Calu3 (cell line): ENCODE results near the gene REXO1. TPM values are rescaled to one million over a fixed set of nuclear protein-coding genes. Genes with fewer than 3 reads are reported as not detected.
A peak's percentile ranks its signal among the peaks of the same experiment; 100 is the strongest.

Experiments used
- BruUV-seq: library from RNA; stranded (reverse); fragments of 400-500 nt; replicated peaks from 2 replicates; lab custom pipeline; 2021; lab: Mats Ljungman, UMichigan
- CTCF ChIA-PET: fragments of 300-600 bp; sonication (Branson Sonifier 250); formaldehyde crosslinking; loops from one replicate; lab custom pipeline; 2022; ENCODE audit warnings: antibody characterized with exemption; lab: Charles Lee
- DNase-seq: peaks from one replicate; pipeline ENCODE4 v3.0.0; 2022
- H3K27ac Mint-ChIP-seq: one replicate; pipeline ENCODE4 v1.8.0; 2022; ENCODE audit warnings: mixed read lengths; ENCODE audit not compliant: unreplicated experiment
- H3K27me3 Mint-ChIP-seq: one replicate; pipeline ENCODE4 v1.8.0; 2022; ENCODE audit warnings: mixed read lengths; ENCODE audit not compliant: unreplicated experiment
- H3K36me3 Mint-ChIP-seq: one replicate; pipeline ENCODE4 v1.8.0; 2022; ENCODE audit warnings: mild to moderate bottlenecking, moderate library complexity, mixed read lengths; ENCODE audit not compliant: insufficient read depth, unreplicated experiment
- H3K4me1 Mint-ChIP-seq: one replicate; pipeline ENCODE4 v1.8.0; 2022; ENCODE audit warnings: mild to moderate bottlenecking, low read depth, mixed read lengths; ENCODE audit not compliant: unreplicated experiment
- H3K4me3 Mint-ChIP-seq: one replicate; pipeline ENCODE4 v1.8.0; 2022; ENCODE audit warnings: mild to moderate bottlenecking, low read depth, moderate library complexity, mixed read lengths; ENCODE audit not compliant: unreplicated experiment
- H3K9me3 Mint-ChIP-seq: one replicate; pipeline ENCODE4 v1.8.0; 2022; ENCODE audit warnings: low read depth, mixed read lengths; ENCODE audit not compliant: unreplicated experiment
- intact Hi-C: fragments of 100-400 bp; cut with micrococcal nuclease; formaldehyde crosslinking; loops from one replicate; pipeline ENCODE4 v1.10.0; 2022; ENCODE audit not compliant: unreplicated experiment
- total RNA-seq: library from RNA; stranded (reverse); gene quantifications from 2 replicates; pipeline ENCODE4 v1.2.3, GENCODE V29; 2022
- TF ChIP-seq, protein P1 (sequence below): fragments of 200-600 bp; IDR thresholded peaks from one replicate; pipeline ENCODE4 v1.8.0; 2022; ENCODE audit warnings: antibody characterized with exemption; ENCODE audit not compliant: unreplicated experiment

REXO1 gene
- total RNA-seq, 1 experiment from 2014 or later, result 34.1 TPM

DNA sequence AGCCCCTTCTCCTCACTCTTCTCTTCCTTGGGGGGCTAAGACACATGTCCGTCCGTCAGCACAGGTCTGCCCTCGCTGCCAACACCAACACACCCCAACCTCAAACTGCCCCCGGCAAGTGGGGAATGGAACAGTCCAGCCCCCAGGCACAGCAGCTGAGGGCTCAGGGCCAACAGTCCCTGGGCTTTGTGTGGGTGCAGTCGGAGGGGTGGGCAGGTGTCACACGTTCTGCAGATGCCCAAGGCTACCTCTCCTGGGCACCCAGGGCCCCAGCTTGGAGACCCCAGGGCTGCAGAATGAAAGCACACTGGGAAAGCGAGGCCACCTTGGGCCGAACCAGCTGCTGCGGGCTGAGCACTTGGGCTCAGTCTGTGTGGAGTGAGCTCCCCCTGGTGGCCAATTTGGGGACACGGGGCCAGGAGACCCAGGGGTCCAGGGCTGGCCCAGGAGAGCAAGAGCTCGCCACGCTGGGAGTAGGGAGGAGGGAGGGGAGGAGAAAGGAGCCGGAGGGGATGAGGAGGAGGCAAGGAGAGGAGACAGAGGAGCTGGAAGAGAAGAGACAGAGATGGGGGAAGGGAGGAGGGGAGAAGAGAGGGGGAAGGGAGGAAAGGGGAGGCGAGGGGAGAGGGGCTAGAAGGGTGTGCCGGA is 22.2 kb downstream of the REXO1 start:
- Mint-ChIP-seq H3K36me3 (peaks cover 29% of the 10 kb centered on the region), H3K4me3 (no peak overlapping the region)

DNA sequence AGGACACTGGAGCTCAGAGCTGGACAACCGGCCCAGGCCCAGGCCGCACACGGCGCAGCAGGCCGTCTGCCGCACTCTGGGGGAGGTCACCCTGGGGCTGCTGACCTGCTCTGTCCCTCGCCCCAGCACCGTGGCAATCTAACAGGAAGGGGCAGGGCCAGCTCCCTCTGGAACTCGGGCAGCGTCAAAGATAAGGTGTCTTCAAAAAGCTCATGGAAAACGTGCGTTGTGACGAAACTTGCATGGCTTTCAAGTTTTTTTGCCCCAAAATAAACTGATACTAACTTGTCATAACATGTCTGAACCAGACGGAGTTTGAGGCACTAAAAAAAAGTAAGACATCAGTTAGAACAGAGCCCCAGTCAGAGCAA is 24.0 kb downstream of the REXO1 start:
- BruUV-seq, result TSS peak; percentile 26
- Mint-ChIP-seq H3K27ac (no peak overlapping the region), H3K36me3 (peaks cover 38% of the 10 kb centered on the region), H3K27me3 (no peaks in the 10 kb centered on the region), H3K4me3 (no peak overlapping the region), H3K9me3 (no peaks in the 10 kb centered on the region), H3K4me1 (no peaks in the 10 kb centered on the region)
- TF ChIP-seq, protein P1, sequence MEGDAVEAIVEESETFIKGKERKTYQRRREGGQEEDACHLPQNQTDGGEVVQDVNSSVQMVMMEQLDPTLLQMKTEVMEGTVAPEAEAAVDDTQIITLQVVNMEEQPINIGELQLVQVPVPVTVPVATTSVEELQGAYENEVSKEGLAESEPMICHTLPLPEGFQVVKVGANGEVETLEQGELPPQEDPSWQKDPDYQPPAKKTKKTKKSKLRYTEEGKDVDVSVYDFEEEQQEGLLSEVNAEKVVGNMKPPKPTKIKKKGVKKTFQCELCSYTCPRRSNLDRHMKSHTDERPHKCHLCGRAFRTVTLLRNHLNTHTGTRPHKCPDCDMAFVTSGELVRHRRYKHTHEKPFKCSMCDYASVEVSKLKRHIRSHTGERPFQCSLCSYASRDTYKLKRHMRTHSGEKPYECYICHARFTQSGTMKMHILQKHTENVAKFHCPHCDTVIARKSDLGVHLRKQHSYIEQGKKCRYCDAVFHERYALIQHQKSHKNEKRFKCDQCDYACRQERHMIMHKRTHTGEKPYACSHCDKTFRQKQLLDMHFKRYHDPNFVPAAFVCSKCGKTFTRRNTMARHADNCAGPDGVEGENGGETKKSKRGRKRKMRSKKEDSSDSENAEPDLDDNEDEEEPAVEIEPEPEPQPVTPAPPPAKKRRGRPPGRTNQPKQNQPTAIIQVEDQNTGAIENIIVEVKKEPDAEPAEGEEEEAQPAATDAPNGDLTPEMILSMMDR, result no peak
- CTCF ChIA-PET, result no interaction called here
- intact Hi-C loops, result no loop called here
- no peak for DNase-seq

More for the DNA sequence above, 22.2 kb downstream of the REXO1 start:
- no TSS peak for BruUV-seq
- DNase-seq, result peak; percentile 75
- CTCF ChIA-PET, result interaction anchor here (0.6 to 1.4 kb wide), 12 partner anchors 12 to 337 kb away, joined by 3 to 11 read pairs (median 4); partner anchors contain the start of gene MBD3
- no peaks in the 10 kb centered on the region for H3K27me3 Mint-ChIP-seq
- intact Hi-C loops, result no loop called here
- TF ChIP-seq, protein P1, result peak; percentile 57
- H3K4me1 Mint-ChIP-seq, result no peaks in the 10 kb centered on the region
- H3K27ac Mint-ChIP-seq, result no peak overlapping the region
- no peaks in the 10 kb centered on the region for H3K9me3 Mint-ChIP-seq

DNA sequence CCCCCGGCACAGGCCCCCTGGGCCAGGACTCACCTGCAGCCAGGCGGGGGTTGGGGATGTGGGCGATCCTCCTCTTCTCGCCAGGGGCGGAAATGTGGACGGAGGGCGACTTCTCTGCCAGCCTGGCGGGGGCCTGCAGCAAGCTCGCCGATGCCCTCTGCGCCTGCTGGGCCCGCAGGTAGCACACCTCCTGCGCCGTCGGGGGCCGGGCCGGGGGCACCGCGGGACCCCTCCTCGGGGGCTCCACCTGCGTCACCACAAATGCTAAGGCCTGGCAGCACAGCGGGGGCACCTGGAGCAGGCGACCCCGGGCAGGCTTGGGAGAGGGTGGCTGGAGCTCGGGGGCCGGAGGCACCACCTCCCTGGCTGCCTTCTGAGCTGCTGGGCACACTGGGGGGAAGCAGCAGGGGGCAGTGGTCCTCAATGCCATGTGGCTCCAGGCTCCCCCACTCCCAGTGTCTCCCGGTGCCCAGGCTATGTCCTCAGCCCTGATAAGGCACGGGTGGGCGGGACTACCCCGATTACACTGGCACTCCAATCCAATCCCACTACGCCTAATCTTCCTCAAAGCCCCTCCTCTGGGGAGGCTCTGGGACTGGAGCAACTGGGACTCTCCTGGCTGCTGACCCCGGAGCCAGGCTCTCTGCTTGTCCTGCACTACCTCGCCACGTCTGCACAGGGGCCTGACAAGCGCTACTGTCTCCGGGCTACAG is 24.6 kb downstream of the REXO1 start:
- intact Hi-C loops, result no loop called here
- Mint-ChIP-seq H3K4me1 (no peaks in the 10 kb centered on the region), H3K9me3 (no peaks in the 10 kb centered on the region), H3K27me3 (no peaks in the 10 kb centered on the region), H3K27ac (no peak overlapping the region), H3K4me3 (no peak overlapping the region), H3K36me3 (peaks cover 35% of the 10 kb centered on the region)
- no peak for DNase-seq
- CTCF ChIA-PET, result no interaction called here
- no TSS peak for BruUV-seq
- TF ChIP-seq, protein P1, result no peak

DNA sequence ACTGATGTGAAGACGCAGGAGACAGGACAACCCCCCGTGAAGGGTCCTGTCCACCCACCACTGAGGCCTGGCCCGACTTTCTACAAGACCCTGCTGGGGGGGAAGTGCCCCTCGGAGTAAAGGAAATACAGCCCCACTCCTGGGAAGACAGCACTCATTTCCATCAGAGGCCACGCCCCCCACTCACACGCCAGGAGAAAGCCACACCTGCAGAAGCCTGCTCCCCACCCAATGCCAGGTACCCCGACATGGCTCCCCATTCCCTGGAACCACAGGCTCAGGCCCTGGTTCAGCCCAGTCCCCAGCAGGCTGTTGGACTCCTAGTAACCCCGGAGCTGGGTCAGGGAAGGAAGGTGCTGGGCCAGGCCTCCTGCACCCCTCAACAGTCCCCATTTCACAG is 25.3 kb downstream of the REXO1 start:
- no peak for DNase-seq
- no TSS peak for BruUV-seq
- intact Hi-C loops, result no loop called here
- TF ChIP-seq, protein P1, result no peak
- Mint-ChIP-seq H3K27me3 (no peaks in the 10 kb centered on the region), H3K4me3 (no peak overlapping the region), H3K27ac (no peak overlapping the region), H3K9me3 (no peaks in the 10 kb centered on the region), H3K4me1 (no peaks in the 10 kb centered on the region), H3K36me3 (peaks cover 39% of the 10 kb centered on the region)
- CTCF ChIA-PET, result no interaction called here
